K562 (cell line): Measurements from ENCODE around the gene DNAJC6.

Experiments used
- ESRRA ChIP-seq: fragments of 450-650 bp; IDR thresholded peaks from 2 replicates; pipeline ENCODE4 v1.6.1; 2014; ENCODE audit warnings: low read depth, mild to moderate bottlenecking, moderate library complexity, borderline replicate concordance
- HCFC1 ChIP-seq: IDR thresholded peaks from 2 replicates; pipeline ENCODE4 v1.6.1; 2012; ENCODE audit warnings: low read depth, low read length, improper control_type of control experiment
- MTA1 ChIP-seq: fragments of 450-650 bp; IDR thresholded peaks from 2 replicates; pipeline ENCODE4 v1.6.1; 2017; ENCODE audit warnings: borderline replicate concordance
- NR2C2 ChIP-seq, 2 experiments: fragments of 200-800 bp in 1 of 2; sonication (Bioruptor generic) in 1 of 2; sonication (generic) in 1 of 2; formaldehyde crosslinking in 1 of 2; IDR thresholded peaks; 2 replicates each; pipeline versions ENCODE4 v1.6.1 to v1.8.0; 2016 to 2022; ENCODE audit warnings: mild to moderate bottlenecking in 1 of 2, missing compliant biosample characterization in 1 of 2, missing genetic modification characterization in 1 of 2, missing genetic modification reagents in 1 of 2
- ZBTB17 ChIP-seq: fragments of 450-650 bp; formaldehyde crosslinking; IDR thresholded peaks from 2 replicates; pipeline ENCODE4 v1.4.0; 2020; ENCODE audit warnings: mild to moderate bottlenecking
- TF ChIP-seq, protein P1 (sequence below): sonication (generic); formaldehyde crosslinking; IDR thresholded peaks from 2 replicates; pipeline ENCODE4 v1.8.0; 2022; ENCODE audit warnings: mild to moderate bottlenecking, missing genetic modification reagents

DNA sequence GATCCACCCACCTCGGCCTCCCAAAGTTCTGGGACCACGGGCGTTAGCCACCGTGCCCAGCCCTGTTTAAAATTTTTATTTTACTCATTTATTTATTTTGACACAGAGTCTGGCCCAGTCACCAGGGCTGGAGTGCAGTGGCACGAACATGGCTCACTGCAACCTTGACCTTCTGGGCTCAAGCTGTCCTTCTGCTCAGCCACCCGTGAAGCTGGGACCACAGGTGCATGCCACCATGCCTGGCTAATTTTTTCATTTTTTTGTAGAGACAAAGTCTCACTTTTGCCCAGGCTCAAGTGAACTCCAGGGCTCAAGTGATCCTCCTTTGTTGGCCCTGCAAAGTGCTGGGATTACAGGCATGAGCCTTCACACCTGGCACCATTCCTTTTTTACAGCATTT, 27.5 kb upstream of the DNAJC6 start:
- TF ChIP-seq ESRRA (no peak), HCFC1 (no peak), ZBTB17 (CRISPR knock-in tag) (no peak), MTA1 (no peak), NR2C2 (CRISPR knock-in tag; IDR thresholded peaks at IDR 0.05) (no peak), NR2C2 (tag; IDR thresholded peaks at IDR 0.05) (no peak)
- TF ChIP-seq, protein P1, sequence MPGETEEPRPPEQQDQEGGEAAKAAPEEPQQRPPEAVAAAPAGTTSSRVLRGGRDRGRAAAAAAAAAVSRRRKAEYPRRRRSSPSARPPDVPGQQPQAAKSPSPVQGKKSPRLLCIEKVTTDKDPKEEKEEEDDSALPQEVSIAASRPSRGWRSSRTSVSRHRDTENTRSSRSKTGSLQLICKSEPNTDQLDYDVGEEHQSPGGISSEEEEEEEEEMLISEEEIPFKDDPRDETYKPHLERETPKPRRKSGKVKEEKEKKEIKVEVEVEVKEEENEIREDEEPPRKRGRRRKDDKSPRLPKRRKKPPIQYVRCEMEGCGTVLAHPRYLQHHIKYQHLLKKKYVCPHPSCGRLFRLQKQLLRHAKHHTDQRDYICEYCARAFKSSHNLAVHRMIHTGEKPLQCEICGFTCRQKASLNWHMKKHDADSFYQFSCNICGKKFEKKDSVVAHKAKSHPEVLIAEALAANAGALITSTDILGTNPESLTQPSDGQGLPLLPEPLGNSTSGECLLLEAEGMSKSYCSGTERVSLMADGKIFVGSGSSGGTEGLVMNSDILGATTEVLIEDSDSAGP (CRISPR knock-in tag), result no peak
